A673 (cell line): ENCODE results near the gene PTCRA.

Source experiments
- CTCF ChIP-seq: fragments of 300-800, 200-600 bp; sonication (generic); conservative IDR thresholded peaks from 2 replicates; pipeline ENCODE4 v1.5.1; 2017; ENCODE audit warnings: low read depth, mild to moderate bottlenecking, antibody characterized with exemption, low read length, moderate library complexity, mixed read lengths
- EZH2 ChIP-seq: fragments of 200-600 bp; sonication (generic); IDR thresholded peaks from 2 replicates; pipeline ENCODE4 v1.6.1; 2017; ENCODE audit warnings: borderline replicate concordance, low read depth, mild to moderate bottlenecking, mixed read lengths, antibody characterized with exemption, low read length; ENCODE audit not compliant: poor library complexity, severe bottlenecking

GRCh38 chr6:42929821-42930360 is 14.0 kb downstream of the PTCRA start:
- no peak for TF ChIP-seq CTCF
- no peak for TF ChIP-seq EZH2
